Dermis microvascular lymphatic vessel endothelial cell (primary cell): Measurements from ENCODE around the gene POU5F1. TPM values are rescaled to one million over a fixed set of nuclear protein-coding genes. Genes with fewer than 3 reads are reported as not detected.
A peak's percentile ranks its signal among the peaks of the same experiment; 100 is the strongest.

Source experiments
- DNase-seq, 2 donors: peaks; one replicate each; pipeline versions ENCODE4 v3.0.0 to v3.0.0-alpha.2; 2010; ENCODE audit warnings: low read depth in 2 of 2
- total RNA-seq: library from RNA; depleted of rRNA; stranded (reverse); fragments of >200 nt; gene quantifications from 2 replicates; pipeline ENCODE4 v1.2.1, GENCODE V29; 2014

Gene POU5F1
- total RNA-seq, 1 donor from 2014 or later: not detected

- peak in 1 of 2 donors; percentile 74 for DNase-seq
These were observed 53.7 kb downstream of the POU5F1 start for GRCh38 chr6:31116661-31117385.

- no peak for DNase-seq
These were observed 54.4 kb downstream of the POU5F1 start for GRCh38 chr6:31115941-31116560.

- peak in 1 of 2 donors; percentile 48 for DNase-seq
These were observed 55.3 kb downstream of the POU5F1 start for GRCh38 chr6:31114970-31115849.

- peak in 1 of 2 donors; percentile 86 for DNase-seq
These were observed 56.0 kb downstream of the POU5F1 start, which contains the start of gene PSORS1C1 for GRCh38 chr6:31114541-31114878. Gene PSORS1C1, plus strand, starts transcription at chr6:31114800. Its CDS starts 14,833 bp downstream, at chr6:31129633.

Other genes starting within 250 kb of the POU5F1 start
- gene SFTA2, start 238.5 kb downstream of the POU5F1 start, total RNA-seq: not detected in 2 replicates
- not detected in 2 replicates for gene MUCL3, start 229.7 kb downstream of the POU5F1 start, total RNA-seq
- gene MUC21, start 187.0 kb downstream of the POU5F1 start, total RNA-seq: not detected in 2 replicates
- gene MUC22, start 160.2 kb downstream of the POU5F1 start, total RNA-seq: not detected in 2 replicates
- gene C6orf15, start 58.1 kb downstream of the POU5F1 start, total RNA-seq: not detected in 2 replicates
- 3.7 and 3.8 TPM in 2 replicates for gene PSORS1C1, start 55.9 kb downstream of the POU5F1 start, total RNA-seq
- under 0.01 TPM in 1 of 2 replicates, not detected in the other for gene CDSN, start 50.2 kb downstream of the POU5F1 start, total RNA-seq
- gene PSORS1C2, start 31.6 kb downstream of the POU5F1 start, total RNA-seq: not detected in 2 replicates
- gene CCHCR1, start 12.9 kb downstream of the POU5F1 start, total RNA-seq: 11.1 and 11.8 TPM in 2 replicates
- 12.8 and 21.7 TPM in 2 replicates for gene TCF19, start 12.1 kb downstream of the POU5F1 start, total RNA-seq
- gene HLA-C, start 101.4 kb upstream of the POU5F1 start, total RNA-seq: 60.7 and 160 TPM in 2 replicates
- gene HLA-B, start 186.5 kb upstream of the POU5F1 start, total RNA-seq: 258 and 476 TPM in 2 replicates
- 26.4 and 33.2 TPM in 2 replicates for gene MICA, start 232.9 kb upstream of the POU5F1 start, total RNA-seq